Measurements from ENCODE around the gene RBSN. TPM values are rescaled to one million over a fixed set of nuclear protein-coding genes. Genes with fewer than 3 reads are reported as not detected.

The RBSN gene
- total RNA-seq, 1 experiment from 2014 or later = 18.4 TPM

- Histone ChIP-seq H3K36me3 (ENCODE audit: control insufficient read depth in 1 of 2, insufficient read depth in 2 of 2, low read length in 2 of 2) (no peaks in the 10 kb centered on the region), H3K79me2 (ENCODE audit: insufficient read depth, low read length) (peaks cover 16% of the 10 kb centered on the region), H3K9ac (ENCODE audit: low read length) (no peak overlapping the region), H3K9me2 (ENCODE audit: insufficient read depth) (no peaks in the 10 kb centered on the region), H2AFZ (ENCODE audit: low read depth, low read length, poor library complexity, severe bottlenecking) (no peak overlapping the region), H3K4me3 (replicated peaks in 1 of 2; ENCODE audit: low read depth in 1 of 2, low read length in 2 of 2) (no peak overlapping the region), H4K20me1 (ENCODE audit: insufficient read depth) (no peaks in the 10 kb centered on the region), H3K4me1 (ENCODE audit: control insufficient read depth in 1 of 2, insufficient read depth in 2 of 2, low read length in 2 of 2) (peaks cover 5 to 16% of the 10 kb centered on the region in 2 experiments; a peak in 3 of 4 replicates), H3K4me2 (ENCODE audit: low read length) (no peak overlapping the region), H3K9me3 (ENCODE audit: control insufficient read depth in 1 of 2, insufficient read depth in 1 of 2, low read depth in 1 of 2, low read length in 2 of 2) (no peaks in the 10 kb centered on the region), H3K27me3 (ENCODE audit: insufficient read depth, low read length) (no peaks in the 10 kb centered on the region), H3K27ac (ENCODE audit: low read depth, low read length) (no peak overlapping the region)
- BruUV-seq (replicated peaks) = no TSS peak
- DNase-seq (ENCODE audit: low read depth, low spot score) = no peak
- RAD21 ChIA-PET (ENCODE audit: low non-redundant PET in 1 of 2, low total read pairs in 2 of 2, uncharacterized antibody in 2 of 2, unreplicated experiment in 2 of 2) = no interaction called here
- CTCF ChIA-PET = no interaction called here
- no peak for ATAC-seq
- POLR2A ChIA-PET = no interaction called here
- intact Hi-C loops (cut with micrococcal nuclease) = no loop called here
- TF ChIP-seq ZBTB33 (IDR thresholded peaks at IDR 0.05; ENCODE audit: extremely low read depth, insufficient replicate concordance, low read length) (no peak), RAD21 (IDR thresholded peaks at IDR 0.05; ENCODE audit: low read depth) (no peak), ATF3 (IDR thresholded peaks at IDR 0.05) (no peak), SP1 (IDR thresholded peaks at IDR 0.05; ENCODE audit: low read depth) (no peak), EZH2 (IDR thresholded peaks at IDR 0.05) (no peak), REST (IDR thresholded peaks at IDR 0.05; ENCODE audit: low read depth) (no peak), YY1 (IDR thresholded peaks at IDR 0.05; ENCODE audit: extremely low read depth, insufficient replicate concordance, low read depth, low read length) (no peak), SRF (IDR thresholded peaks at IDR 0.05; ENCODE audit: low read depth) (no peak), SIN3A (IDR thresholded peaks at IDR 0.05; ENCODE audit: low read depth) (no peak), TCF7L2 (IDR thresholded peaks at IDR 0.05; ENCODE audit: borderline replicate concordance, extremely low read depth, insufficient read depth, insufficient read length) (no peak), ZFX (IDR thresholded peaks at IDR 0.05) (no peak), ELF1 (IDR thresholded peaks at IDR 0.05; ENCODE audit: borderline replicate concordance, low read depth) (no peak), EGR1 (IDR thresholded peaks at IDR 0.05; ENCODE audit: low read depth) (no peak), POLR2AphosphoS5 (IDR thresholded peaks at IDR 0.05; ENCODE audit: low read depth, low read length) (no peak)
Measured at GRCh38 chr3:15102256-15102655, 3.3 kb upstream of the RBSN start.

All from HCT116 (cell line).